ENCODE results near the gene PEPD.

DNA sequence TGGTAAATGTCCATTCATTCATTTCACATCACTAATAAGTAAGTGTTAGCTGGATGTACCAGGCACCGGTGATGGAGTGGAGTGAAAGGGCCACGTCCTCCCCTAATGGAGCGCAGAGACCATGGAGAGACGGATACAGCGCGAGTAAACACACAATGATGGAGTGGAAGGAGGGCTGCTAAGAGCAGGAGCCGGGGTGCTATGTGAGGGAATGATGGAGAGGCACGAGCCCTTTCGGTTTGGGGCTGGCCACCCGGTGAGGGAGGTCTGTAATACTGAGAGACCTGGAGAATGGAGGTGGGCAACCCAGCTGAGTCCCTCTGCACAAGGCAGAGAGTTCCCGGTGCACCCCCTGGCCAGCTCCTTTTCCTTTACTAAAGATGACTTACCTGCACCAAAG lies 53.7 kb downstream of the PEPD start:
- TF ChIP-seq EZH2phosphoT487 (IDR thresholded peaks at IDR 0.05; ENCODE audit: borderline replicate concordance) (no peak), CTCF (conservative IDR thresholded peaks at IDR 0.05; ENCODE audit: low read length) (no peak)
